Activated CD8-positive, alpha-beta memory T cell treated with anti-CD3 and anti-CD28 coated beads, Interleukin-2, amount 10 ng/mL, durations not matched to agents 7 days and 5 days (primary cell): ENCODE results near the gene ZFHX3. TPM values are rescaled to one million over a fixed set of nuclear protein-coding genes. Genes with fewer than 3 reads are reported as not detected.

Experiments
- ATAC-seq: fragments of 150-1000 bp; cut with Tn5 transposase; one replicate; pipeline ENCODE4 v1.10.0; 2021; ENCODE audit warnings: moderate library complexity
- CTCF ChIA-PET: fragments of 350-600 bp; sonication (Branson Sonifier 250); formaldehyde crosslinking; loops from one replicate; lab custom pipeline; 2021; ENCODE audit warnings: antibody characterized with exemption; lab: Charles Lee
- DNase-seq: peaks from one replicate; pipeline ENCODE4 v3.0.0-alpha.2; 2020
- H3K27ac Mint-ChIP-seq: one replicate; pipeline ENCODE4 v1.8.0; 2021; ENCODE audit warnings: mild to moderate bottlenecking, mixed read lengths
- H3K27me3 Mint-ChIP-seq: one replicate; pipeline ENCODE4 v1.8.0; 2021; ENCODE audit warnings: mixed read lengths
- H3K36me3 Mint-ChIP-seq: one replicate; pipeline ENCODE4 v1.8.0; 2021; ENCODE audit warnings: mild to moderate bottlenecking, mixed read lengths
- H3K4me1 Mint-ChIP-seq: one replicate; pipeline ENCODE4 v1.8.0; 2021; ENCODE audit warnings: mixed read lengths
- H3K4me3 Mint-ChIP-seq: one replicate; pipeline ENCODE4 v1.8.0; 2021; ENCODE audit warnings: mild to moderate bottlenecking, moderate library complexity, mixed read lengths
- H3K9me3 Mint-ChIP-seq: one replicate; pipeline ENCODE4 v1.8.0; 2022; ENCODE audit warnings: low read depth, mixed read lengths
- total RNA-seq, 2 experiments: library from RNA; stranded (reverse); gene quantifications; one replicate each; pipeline ENCODE4 v1.2.3, GENCODE V29; 2021

Gene ZFHX3
- total RNA-seq, 2 experiments from 2014 or later: 0.32 to 1.9 TPM

DNA sequence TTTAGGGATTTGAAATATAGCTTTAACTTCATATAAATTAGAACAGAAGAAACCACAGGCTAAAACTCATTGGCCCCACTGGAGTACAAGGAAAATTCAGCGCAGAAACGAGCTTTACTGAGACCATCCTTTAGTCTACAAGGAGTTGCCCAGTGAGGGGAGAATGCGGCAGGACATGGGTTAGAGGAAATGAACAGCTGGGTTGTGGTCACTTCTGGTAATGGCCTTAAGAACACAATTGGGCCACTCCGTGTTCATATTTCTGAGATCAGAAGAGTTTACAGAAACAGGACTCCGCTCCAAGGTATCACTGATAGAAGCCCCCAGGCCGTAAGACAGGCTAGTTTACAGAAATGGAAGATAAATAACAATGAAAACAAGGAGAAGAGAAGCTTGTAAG, 188.3 kb downstream of the ZFHX3 start:
- CTCF ChIA-PET: interaction anchor here (2.2 kb wide), 1 partner anchor 12 kb away, joined by 6 read pairs; no protein-coding TSS in a partner anchor
- ATAC-seq (no peak), DNase-seq (no peak)
- no peak overlapping the region for H3K27ac Mint-ChIP-seq
- H3K9me3 Mint-ChIP-seq: no peaks in the 10 kb centered on the region
- H3K27me3 Mint-ChIP-seq: peaks cover 8% of the 10 kb centered on the region
- H3K4me3 Mint-ChIP-seq: no peak overlapping the region
- no peaks in the 10 kb centered on the region for H3K36me3 Mint-ChIP-seq
- peaks cover 1% of the 10 kb centered on the region for H3K4me1 Mint-ChIP-seq

DNA sequence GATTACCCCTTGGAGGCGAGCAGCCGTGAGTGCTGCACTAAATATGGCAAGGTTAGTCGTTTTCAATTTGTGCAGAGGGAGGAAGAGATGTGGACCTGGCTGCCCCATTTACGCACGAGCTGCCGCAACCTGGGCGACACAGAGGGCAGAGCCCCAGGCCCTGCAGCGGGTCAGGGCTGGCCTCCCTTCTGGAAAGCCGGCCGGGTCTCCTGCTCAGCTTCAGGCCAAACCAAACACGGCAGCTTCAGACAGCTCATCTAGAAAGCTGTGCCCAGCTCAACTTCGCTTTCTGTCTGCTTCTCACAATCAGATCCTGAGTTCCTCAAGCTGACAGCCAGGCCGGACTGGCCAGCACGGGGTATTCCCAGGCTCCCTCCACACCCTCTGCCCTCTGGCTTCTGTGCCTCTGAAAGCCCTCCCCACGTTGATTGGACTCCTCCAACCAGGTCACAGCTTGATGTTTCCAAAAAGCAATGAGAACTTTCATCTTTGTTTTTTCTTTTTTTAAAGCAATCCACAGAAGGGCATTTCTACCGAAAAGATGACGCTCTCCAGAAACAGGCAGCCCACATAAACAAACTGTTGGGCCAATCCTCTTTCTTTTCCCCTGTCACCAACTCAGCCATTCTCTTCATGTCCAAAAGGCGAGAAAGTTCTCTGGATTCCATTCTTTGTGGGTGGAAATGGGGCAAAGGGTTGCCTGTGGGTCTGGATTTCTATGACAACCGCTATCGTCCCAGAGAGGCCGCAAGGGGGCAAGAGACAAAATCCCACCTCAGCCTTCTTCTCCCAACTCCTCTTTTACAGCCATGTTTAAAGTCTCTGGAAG, 189.0 kb downstream of the ZFHX3 start:
- Mint-ChIP-seq H3K4me3 (no peak overlapping the region), H3K4me1 (peaks cover 1% of the 10 kb centered on the region), H3K27me3 (peaks cover 8% of the 10 kb centered on the region), H3K36me3 (no peaks in the 10 kb centered on the region), H3K27ac (no peak overlapping the region), H3K9me3 (no peaks in the 10 kb centered on the region)
- DNase-seq (no peak), ATAC-seq (no peak)
- CTCF ChIA-PET: interaction anchor here (2.2 kb wide), 1 partner anchor 11 kb away, joined by 6 read pairs; no protein-coding TSS in a partner anchor

DNA sequence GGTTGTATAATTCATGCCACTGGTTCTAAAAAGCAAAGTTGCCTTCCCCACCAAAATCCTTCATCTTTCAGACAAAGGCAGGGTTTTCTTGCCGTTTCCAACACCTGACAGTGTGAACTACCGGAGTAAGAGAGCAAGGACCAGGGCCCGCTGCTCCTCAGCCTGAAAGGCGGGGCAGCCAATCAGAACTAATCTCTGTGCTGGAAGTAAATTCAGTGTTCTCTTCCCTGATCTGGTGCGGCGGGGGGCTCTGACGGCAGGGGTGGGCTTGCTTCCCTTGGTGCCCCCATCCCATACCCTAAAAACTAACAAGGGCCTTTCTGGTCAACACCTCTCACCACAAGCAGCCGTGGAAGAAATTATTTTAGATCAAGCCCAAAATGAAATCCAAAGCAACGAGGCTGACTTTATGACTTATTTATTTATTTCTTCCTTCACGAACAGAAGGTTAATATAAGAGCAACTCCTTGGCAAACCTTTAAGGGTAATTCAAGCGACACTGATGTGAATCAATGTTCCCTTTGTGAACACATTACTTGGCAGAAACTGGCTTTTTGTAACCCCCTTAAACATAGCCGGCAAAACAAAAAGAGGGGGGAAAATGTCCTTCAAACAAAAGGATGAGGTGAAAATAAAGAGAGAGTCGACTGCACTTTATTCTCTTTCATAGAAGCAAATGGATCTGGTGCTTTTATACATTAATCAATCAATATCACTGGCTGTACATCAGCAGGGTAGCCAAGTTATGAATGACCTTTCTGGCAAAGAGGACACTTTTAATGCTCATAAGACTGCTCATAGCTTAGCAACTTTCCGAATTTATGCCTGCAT, 189.9 kb downstream of the ZFHX3 start:
- Mint-ChIP-seq H3K9me3 (no peaks in the 10 kb centered on the region), H3K27ac (no peak overlapping the region), H3K4me1 (peaks cover 3% of the 10 kb centered on the region), H3K4me3 (no peak overlapping the region), H3K36me3 (no peaks in the 10 kb centered on the region), H3K27me3 (peaks cover 14% of the 10 kb centered on the region)
- no peak for DNase-seq
- ATAC-seq: no peak
- CTCF ChIA-PET: interaction anchor here (1.5 to 2.9 kb wide), 5 partner anchors 11 to 357 kb away, joined by 4 to 24 read pairs (median 6); no protein-coding TSS in a partner anchor

DNA sequence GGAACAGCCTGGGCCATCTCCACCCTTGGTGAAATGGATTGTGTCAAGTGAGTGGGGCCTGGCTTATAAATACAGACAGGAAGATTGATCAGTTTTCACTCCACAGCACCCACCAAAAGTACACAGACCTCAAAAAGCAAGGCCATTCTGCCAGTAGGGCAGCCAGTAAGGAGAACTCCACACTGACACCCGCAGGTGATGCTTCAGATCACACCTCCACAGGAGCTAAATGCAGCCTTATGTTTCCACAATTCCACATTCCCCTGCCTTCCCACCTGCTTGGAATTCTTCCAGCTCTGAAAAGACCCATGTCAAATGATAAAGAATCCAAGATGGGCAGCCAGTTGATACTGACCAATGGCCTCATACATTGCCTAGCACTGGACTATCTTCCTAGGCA, 191.1 kb downstream of the ZFHX3 start:
- Mint-ChIP-seq H3K36me3 (no peaks in the 10 kb centered on the region), H3K4me1 (peaks cover 3% of the 10 kb centered on the region), H3K27me3 (peaks cover 15% of the 10 kb centered on the region), H3K9me3 (no peaks in the 10 kb centered on the region), H3K27ac (no peak overlapping the region), H3K4me3 (no peak overlapping the region)
- DNase-seq (no peak), ATAC-seq (no peak)
- CTCF ChIA-PET: interaction anchor here (0.6 to 2.9 kb wide), 11 partner anchors 10 to 355 kb away, joined by 3 to 24 read pairs (median 4); no protein-coding TSS in a partner anchor

DNA sequence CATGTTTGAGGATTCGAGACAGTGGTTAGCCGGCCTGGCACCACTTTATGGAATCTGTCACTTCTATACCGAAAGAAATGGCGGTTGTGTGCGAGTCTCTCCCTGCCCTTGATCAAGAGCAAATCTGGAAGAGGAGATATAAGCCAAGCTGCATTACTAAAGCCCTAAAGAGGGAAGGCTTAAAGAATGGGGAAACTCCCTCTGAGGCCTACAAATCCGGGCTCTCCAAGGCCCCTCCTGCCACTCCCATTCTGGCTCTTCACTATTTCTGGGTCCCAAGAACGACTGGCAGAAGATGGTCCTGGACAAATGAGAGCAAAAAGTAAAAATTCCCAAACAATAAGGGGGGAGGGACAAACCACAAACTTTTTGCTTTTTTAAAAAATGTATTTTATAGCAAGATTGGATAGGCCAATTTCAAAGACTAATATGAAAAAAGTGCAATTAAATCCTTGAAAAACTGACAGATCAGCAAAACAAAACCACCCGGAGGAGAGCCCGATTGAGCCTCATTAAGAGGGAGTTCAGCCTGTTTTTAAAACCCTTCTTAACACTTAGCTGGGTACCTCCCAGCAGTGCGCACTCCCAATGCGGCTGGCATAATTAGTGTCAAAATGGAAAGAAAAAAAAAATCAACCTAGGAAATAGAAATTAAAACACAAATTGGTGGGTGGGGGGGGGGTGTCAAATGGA, 193.5 kb downstream of the ZFHX3 start:
- Mint-ChIP-seq H3K4me1 (peaks cover 3% of the 10 kb centered on the region), H3K27me3 (peaks cover 17% of the 10 kb centered on the region), H3K27ac (no peak overlapping the region), H3K9me3 (no peaks in the 10 kb centered on the region), H3K36me3 (no peaks in the 10 kb centered on the region), H3K4me3 (no peak overlapping the region)
- CTCF ChIA-PET: interaction anchor here (1.7 to 2.9 kb wide), 2 partner anchors 21 to 22 kb away, joined by 8 to 24 read pairs; no protein-coding TSS in a partner anchor
- DNase-seq (no peak), ATAC-seq (no peak)

DNA sequence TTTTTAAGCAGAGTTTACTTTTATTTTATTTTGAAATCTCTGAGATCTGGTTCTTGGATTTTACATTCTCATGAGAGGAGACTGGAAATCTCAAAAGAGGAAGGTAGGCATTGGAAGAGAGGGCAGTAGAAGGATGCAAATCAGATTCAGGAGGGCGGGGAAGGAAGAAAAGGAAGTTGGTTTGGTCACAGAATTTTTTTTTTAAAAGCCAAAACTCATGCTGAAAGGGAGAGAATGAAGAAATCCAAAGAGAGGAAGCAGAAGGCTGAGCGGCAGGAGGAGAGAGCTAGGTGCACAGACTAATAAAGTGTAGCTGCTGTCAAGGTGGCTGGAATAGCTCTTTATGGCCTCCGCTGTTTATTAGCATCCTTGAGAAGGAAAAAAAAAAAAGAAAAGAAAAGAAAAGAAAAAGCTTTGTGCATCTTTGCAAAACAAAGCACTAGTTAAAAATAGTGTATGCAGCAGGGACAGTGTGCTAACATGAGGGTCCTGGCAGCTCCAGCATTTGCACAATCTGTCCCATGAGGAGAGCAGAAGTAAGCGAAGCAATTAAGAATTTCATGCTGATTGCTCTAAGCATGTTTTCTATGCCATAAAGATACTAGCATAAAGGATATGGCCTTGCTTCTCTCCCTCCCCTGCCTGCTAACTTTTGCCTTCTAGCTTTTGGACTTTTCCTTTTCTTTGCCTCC, 194.2 kb downstream of the ZFHX3 start:
- H3K4me1 Mint-ChIP-seq: peaks cover 3% of the 10 kb centered on the region
- H3K36me3 Mint-ChIP-seq: no peaks in the 10 kb centered on the region
- CTCF ChIA-PET: interaction anchor here (1.7 kb wide), 1 partner anchor 21 kb away, joined by 8 read pairs; no protein-coding TSS in a partner anchor
- peaks cover 17% of the 10 kb centered on the region for H3K27me3 Mint-ChIP-seq
- no peak overlapping the region for H3K4me3 Mint-ChIP-seq
- ATAC-seq (no peak), DNase-seq (no peak)
- H3K27ac Mint-ChIP-seq: no peak overlapping the region
- H3K9me3 Mint-ChIP-seq: no peaks in the 10 kb centered on the region

DNA sequence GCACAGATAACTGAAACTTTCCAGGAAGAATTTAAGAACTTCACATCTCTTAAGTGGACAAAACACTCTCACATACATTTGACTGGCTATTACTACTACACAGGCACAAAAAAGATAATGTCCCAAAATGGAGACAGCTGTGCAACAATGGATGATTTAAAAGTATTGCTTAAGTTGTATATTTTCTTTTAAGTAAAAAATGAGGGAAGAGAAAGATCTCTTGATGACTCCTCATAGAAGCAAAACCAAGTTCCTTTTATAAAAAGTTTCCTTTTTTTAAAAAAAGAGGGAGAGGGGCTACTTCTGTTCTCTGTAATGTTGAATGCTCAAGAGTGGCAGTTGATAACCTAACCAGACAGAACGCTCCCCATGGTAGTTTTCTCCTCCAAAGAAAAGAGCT, 195.5 kb downstream of the ZFHX3 start:
- no peak for DNase-seq
- Mint-ChIP-seq H3K9me3 (no peaks in the 10 kb centered on the region), H3K4me1 (peaks cover 3% of the 10 kb centered on the region), H3K36me3 (no peaks in the 10 kb centered on the region), H3K27ac (no peak overlapping the region), H3K4me3 (no peak overlapping the region), H3K27me3 (peaks cover 15% of the 10 kb centered on the region)
- no peak for ATAC-seq
- CTCF ChIA-PET: no interaction called here

DNA sequence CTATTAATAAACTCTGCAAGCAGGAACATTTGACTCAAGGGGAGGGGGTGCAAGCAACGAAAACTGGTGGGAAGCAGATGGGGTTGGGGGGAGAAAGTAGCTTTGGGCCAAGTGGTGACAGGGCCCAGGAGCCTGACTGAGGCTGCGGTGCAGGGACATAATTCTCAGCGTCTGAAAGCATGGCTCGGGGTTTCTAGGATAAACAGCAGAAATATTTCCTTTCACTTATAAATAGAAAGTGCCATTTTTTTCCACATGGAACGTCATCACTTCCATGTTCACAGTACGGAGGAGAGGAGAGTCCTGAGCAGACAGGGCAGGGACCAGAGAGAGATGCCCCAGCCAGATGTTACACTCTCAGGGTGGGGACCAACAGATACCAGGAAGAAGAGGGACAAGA, 197.1 kb downstream of the ZFHX3 start:
- ATAC-seq (no peak), DNase-seq (no peak)
- Mint-ChIP-seq H3K4me3 (no peak overlapping the region), H3K27ac (no peak overlapping the region), H3K36me3 (no peaks in the 10 kb centered on the region), H3K4me1 (peaks cover 7% of the 10 kb centered on the region), H3K27me3 (peaks cover 19% of the 10 kb centered on the region), H3K9me3 (no peaks in the 10 kb centered on the region)
- CTCF ChIA-PET: interaction anchor here (0.6 kb wide), 1 partner anchor 53 kb away, joined by 3 read pairs; no protein-coding TSS in a partner anchor

DNA sequence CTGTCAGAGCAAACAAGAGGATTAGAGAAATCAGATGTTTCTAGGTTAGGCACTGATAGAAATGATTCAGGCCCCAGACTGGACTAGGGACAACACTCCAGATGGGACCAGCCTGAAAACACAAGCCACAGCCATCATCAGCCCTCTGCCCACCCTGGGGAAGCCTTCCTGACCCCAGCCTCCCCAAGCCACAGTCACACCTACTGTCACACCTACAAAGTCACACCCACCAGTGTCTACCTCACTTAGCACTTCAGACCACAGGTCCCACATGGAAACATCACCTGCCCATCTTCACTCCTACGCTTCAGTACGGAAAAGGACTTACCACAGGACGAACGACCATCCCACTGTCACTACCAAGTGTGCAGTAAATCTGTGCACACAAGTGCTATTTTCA, 197.9 kb downstream of the ZFHX3 start:
- CTCF ChIA-PET: interaction anchor here (0.6 to 4.7 kb wide), 3 partner anchors 18 to 348 kb away, joined by 3 to 26 read pairs (median 3); no protein-coding TSS in a partner anchor
- H3K36me3 Mint-ChIP-seq: no peaks in the 10 kb centered on the region
- no peak for DNase-seq
- H3K27ac Mint-ChIP-seq: no peak overlapping the region
- H3K27me3 Mint-ChIP-seq: peaks cover 16% of the 10 kb centered on the region
- ATAC-seq: no peak
- no peak overlapping the region for H3K4me3 Mint-ChIP-seq
- H3K9me3 Mint-ChIP-seq: no peaks in the 10 kb centered on the region
- peaks cover 13% of the 10 kb centered on the region for H3K4me1 Mint-ChIP-seq

DNA sequence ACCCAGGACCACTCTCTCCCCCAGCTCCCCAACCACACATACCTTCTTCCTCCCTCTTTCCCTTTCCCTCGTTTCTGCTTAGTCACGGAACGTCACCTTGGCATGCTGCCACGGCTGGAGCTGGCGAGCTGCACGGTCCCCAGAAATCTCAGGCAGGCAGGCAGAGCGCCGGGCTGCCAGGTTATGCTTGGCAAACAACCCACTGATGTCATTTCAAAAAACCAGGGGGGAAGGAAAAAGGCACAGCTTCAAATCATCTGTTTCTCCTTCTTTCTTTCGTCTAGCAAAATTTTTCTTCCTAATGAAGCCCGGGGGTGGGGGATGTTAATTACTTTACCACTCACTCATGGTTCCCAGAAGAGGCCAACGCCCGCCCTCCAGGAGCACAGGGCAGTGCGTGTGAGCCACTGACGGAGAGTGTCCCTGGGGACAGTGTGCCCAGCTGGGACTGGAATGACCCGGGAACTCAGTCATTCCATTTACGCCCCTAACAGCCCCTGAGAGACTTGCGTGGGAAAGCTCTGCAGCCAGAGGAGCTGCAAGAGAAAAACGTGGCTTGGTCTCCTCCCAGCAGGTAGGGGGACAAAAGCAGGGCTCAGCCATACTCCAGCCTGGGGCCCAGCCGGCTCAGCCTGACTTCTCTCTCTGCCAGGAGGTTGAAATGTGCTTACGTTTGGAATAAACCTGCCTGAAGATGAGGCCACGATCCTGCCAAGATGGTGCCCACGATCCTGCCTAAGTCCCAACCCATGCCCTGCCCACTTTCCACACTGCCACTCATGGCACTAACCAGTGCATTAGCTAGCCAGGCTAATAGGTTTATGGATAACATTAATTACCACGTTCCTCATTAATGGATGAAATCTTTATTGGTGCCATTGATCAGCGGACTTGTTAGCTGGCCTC, 198.9 kb downstream of the ZFHX3 start:
- no peaks in the 10 kb centered on the region for H3K36me3 Mint-ChIP-seq
- H3K4me1 Mint-ChIP-seq: peaks cover 22% of the 10 kb centered on the region
- CTCF ChIA-PET: interaction anchor here (4.7 kb wide), 1 partner anchor 17 kb away, joined by 26 read pairs; no protein-coding TSS in a partner anchor

DNA sequence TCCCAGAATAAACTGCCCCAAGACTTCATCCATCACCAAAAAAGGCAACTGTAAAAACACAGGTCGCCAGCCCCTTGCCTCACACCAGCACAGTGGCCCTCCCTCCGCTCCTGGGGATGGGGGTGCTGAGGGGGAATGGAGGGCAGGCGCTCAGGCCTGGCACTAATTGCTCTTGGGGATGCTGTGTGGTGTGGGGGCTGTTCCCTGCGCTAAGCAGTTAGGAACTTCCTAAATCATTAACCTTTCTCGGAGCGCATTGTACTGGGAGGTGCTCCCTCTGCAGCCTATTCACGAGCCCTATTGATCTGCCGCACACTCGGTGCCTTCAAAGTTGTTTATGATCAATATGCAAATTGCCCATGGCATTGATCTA, 199.9 kb downstream of the ZFHX3 start:
- H3K27me3 Mint-ChIP-seq: peaks cover 13% of the 10 kb centered on the region
- ATAC-seq (no peak), DNase-seq (no peak)
- CTCF ChIA-PET: interaction anchor here (1.1 to 4.7 kb wide), 2 partner anchors 11 to 16 kb away, joined by 6 to 26 read pairs; no protein-coding TSS in a partner anchor
- no peak overlapping the region for H3K27ac Mint-ChIP-seq
- H3K4me1 Mint-ChIP-seq: peaks cover 27% of the 10 kb centered on the region
- no peaks in the 10 kb centered on the region for H3K9me3 Mint-ChIP-seq
- H3K4me3 Mint-ChIP-seq: no peak overlapping the region
- no peaks in the 10 kb centered on the region for H3K36me3 Mint-ChIP-seq

More for the DNA sequence above, 198.9 kb downstream of the ZFHX3 start:
- no peak overlapping the region for H3K27ac Mint-ChIP-seq
- no peak overlapping the region for H3K4me3 Mint-ChIP-seq
- DNase-seq (no peak), ATAC-seq (no peak)
- no peaks in the 10 kb centered on the region for H3K9me3 Mint-ChIP-seq
- peaks cover 19% of the 10 kb centered on the region for H3K27me3 Mint-ChIP-seq
